SK-N-SH (cell line): ENCODE data around the gene TRIM22. TPM values are rescaled to one million over a fixed set of nuclear protein-coding genes. Genes with fewer than 3 reads are reported as not detected.

Experiments used
- CTCF ChIA-PET: fragments of 300-600, 350-600 bp; formaldehyde crosslinking; extraction: SDS; loops from one replicate; lab custom pipeline; 2021; lab: Yijun Ruan, JAX
- POLR2A ChIA-PET: fragments of 350-600 bp; sonication (Branson Sonifier 250); formaldehyde crosslinking; extraction: SDS; loops from one replicate; lab custom pipeline; 2020; ENCODE audit warnings: antibody characterized with exemption, inconsistent platforms; lab: Yijun Ruan, JAX
- DNase-seq: peaks from one replicate; pipeline ENCODE4 v3.0.0; 2012
- H2AFZ ChIP-seq: fragments of 200-600 bp; sonication (generic); 2 replicates; pipeline ENCODE4 v1.8.1; 2016; ENCODE audit warnings: antibody characterized with exemption, mild to moderate bottlenecking, low read depth
- H3F3A ChIP-seq: fragments of 200-600 bp; sonication (generic); replicated peaks from 2 replicates; pipeline ENCODE3; 2016; ENCODE audit warnings: antibody characterized with exemption, mild to moderate bottlenecking; ENCODE audit not compliant: insufficient read depth
- H3K27ac ChIP-seq, 2 experiments: fragments of 200-500 bp in 1 of 2; fragments of 200-600 bp in 1 of 2; sonication (Bioruptor generic) in 1 of 2; sonication (generic), shearing (Covaris generic) in 1 of 2; 2 replicates each; pipeline versions ENCODE4 v1.5.1 to v1.6.1; 2014 to 2016; ENCODE audit warnings: low read depth in 2 of 2, inconsistent platforms in 1 of 2, low read length in 1 of 2, mild to moderate bottlenecking in 1 of 2, mixed read lengths in 1 of 2
- H3K27me3 ChIP-seq: fragments of 200-600 bp; sonication (generic), shearing (Covaris generic); 2 replicates; pipeline ENCODE4 v1.6.1; 2016; ENCODE audit warnings: mixed run types; ENCODE audit not compliant: insufficient read depth
- H3K36me3 ChIP-seq, 2 experiments: fragments of 200-500 bp in 1 of 2; fragments of 200-600 bp in 1 of 2; sonication (Bioruptor generic) in 1 of 2; sonication (generic) in 1 of 2; replicated peaks in 1 of 2; 2 replicates each; pipeline versions ENCODE3 to v1.5.1; 2014 to 2016; ENCODE audit warnings: low read length in 1 of 2, mild to moderate bottlenecking in 1 of 2; ENCODE audit not compliant: insufficient read depth in 2 of 2, control insufficient read depth in 1 of 2
- H3K4me1 ChIP-seq, 2 experiments: fragments of 200-500 bp in 1 of 2; fragments of 200-600 bp in 1 of 2; sonication (Bioruptor generic) in 1 of 2; sonication (generic), shearing (Covaris generic) in 1 of 2; 2 replicates each; pipeline versions ENCODE4 v1.5.1 to v1.6.1; 2014 to 2016; ENCODE audit warnings: low read depth in 1 of 2, low read length in 1 of 2, mixed run types in 1 of 2; ENCODE audit not compliant: insufficient read depth in 2 of 2, control insufficient read depth in 1 of 2
- H3K4me2 ChIP-seq: fragments of 200-600 bp; sonication (generic), shearing (Covaris generic); 2 replicates; pipeline ENCODE4 v1.6.1; 2017; ENCODE audit warnings: mixed run types
- H3K4me3 ChIP-seq, 2 experiments: fragments of 200-500 bp in 1 of 2; fragments of 200-600 bp in 1 of 2; sonication (Bioruptor generic) in 1 of 2; sonication (generic), shearing (Covaris generic) in 1 of 2; 2 replicates each; pipeline versions ENCODE4 v1.5.1 to v1.8.1; 2014 to 2016; ENCODE audit warnings: low read depth in 2 of 2, inconsistent platforms in 1 of 2, low read length in 1 of 2, mild to moderate bottlenecking in 1 of 2, mixed read lengths in 1 of 2, moderate library complexity in 1 of 2
- H3K79me2 ChIP-seq: fragments of 200-600 bp; sonication (generic); 2 replicates; pipeline ENCODE4 v1.8.1; 2017; ENCODE audit warnings: mild to moderate bottlenecking; ENCODE audit not compliant: insufficient read depth
- H3K9ac ChIP-seq: fragments of 200-600 bp; sonication (generic); 2 replicates; pipeline ENCODE4 v1.6.1; 2017; ENCODE audit warnings: mixed run types
- H3K9me2 ChIP-seq: fragments of 200-600 bp; sonication (generic); 2 replicates; pipeline ENCODE4 v1.6.1; 2017; ENCODE audit warnings: mixed run types
- H3K9me3 ChIP-seq: fragments of 200-600 bp; sonication (generic); 2 replicates; pipeline ENCODE4 v1.6.1; 2017; ENCODE audit warnings: mixed run types, mild to moderate bottlenecking, moderate library complexity
- H4K20me1 ChIP-seq: fragments of 200-600 bp; sonication (generic); 2 replicates; pipeline ENCODE4 v1.6.1; 2017; ENCODE audit warnings: mild to moderate bottlenecking, mixed run types; ENCODE audit not compliant: insufficient read depth
- CHD2 ChIP-seq: fragments of 150-350 bp; IDR thresholded peaks from 2 replicates; pipeline ENCODE4 v1.6.1; 2018; ENCODE audit warnings: low read length; ENCODE audit not compliant: partially characterized antibody
- EP300 ChIP-seq, 2 experiments: IDR thresholded peaks; 2 replicates each; pipeline versions ENCODE4 v1.4.0 to v1.6.1; 2012; ENCODE audit warnings: borderline replicate concordance in 1 of 2, low read depth in 1 of 2, low read length in 1 of 2
- EZH2phosphoT487 ChIP-seq: fragments of 200-600 bp; sonication (generic); IDR thresholded peaks from 2 replicates; pipeline ENCODE4 v1.6.1; 2017; ENCODE audit warnings: low read depth, mixed run types, mild to moderate bottlenecking, antibody characterized with exemption, moderate library complexity, borderline replicate concordance
- FOSL2 ChIP-seq: IDR thresholded peaks from 2 replicates; pipeline ENCODE4 v1.4.0; 2012; ENCODE audit warnings: low read depth, mild to moderate bottlenecking, moderate library complexity, borderline replicate concordance
- FOXJ3 ChIP-seq: sonication (generic); formaldehyde crosslinking; IDR thresholded peaks from 2 replicates; pipeline ENCODE4 v1.5.1; 2020; ENCODE audit warnings: mild to moderate bottlenecking, missing genetic modification reagents
- FOXM1 ChIP-seq: IDR thresholded peaks from 2 replicates; pipeline ENCODE4 v1.4.0; 2012; ENCODE audit warnings: low read depth, mild to moderate bottlenecking
- GABPA ChIP-seq: IDR thresholded peaks from 2 replicates; pipeline ENCODE4 v1.4.0; 2012; ENCODE audit warnings: low read depth, mild to moderate bottlenecking
- NRF1 ChIP-seq: IDR thresholded peaks from 2 replicates; pipeline ENCODE4 v1.6.1; 2012; ENCODE audit warnings: low read depth, mild to moderate bottlenecking, low read length
- PBX3 ChIP-seq: IDR thresholded peaks from 2 replicates; pipeline ENCODE4; 2012
- RAD21 ChIP-seq: IDR thresholded peaks from 2 replicates; pipeline ENCODE4 v1.6.1; 2012; ENCODE audit warnings: mild to moderate bottlenecking, low read length
- REST ChIP-seq: IDR thresholded peaks from 2 replicates; pipeline ENCODE4 v1.6.1; 2012; ENCODE audit warnings: mild to moderate bottlenecking, low read depth, low read length, moderate library complexity
- SMC3 ChIP-seq: IDR thresholded peaks from 2 replicates; pipeline ENCODE4 v1.6.1; 2012; ENCODE audit warnings: low read depth, low read length, improper control_type of control experiment
- TAF1 ChIP-seq: IDR thresholded peaks from 2 replicates; pipeline ENCODE4 v1.6.1; 2012; ENCODE audit warnings: low read depth, mild to moderate bottlenecking, low read length, moderate library complexity, borderline replicate concordance
- YY1 ChIP-seq: IDR thresholded peaks from 2 replicates; pipeline ENCODE4 v1.4.0; 2012; ENCODE audit warnings: low read depth, mild to moderate bottlenecking
- WGBS: methylation state at CpG from one replicate; pipeline ENCODE4 v1.1.6; 2017; ENCODE audit warnings: low lambda C conversion rate; 5-methylcytosine and 5-hydroxymethylcytosine counted together
- polyA plus RNA-seq, 3 experiments: library from polyadenylated mRNA; depleted of rRNA; stranded (reverse); fragments of >200 nt; gene quantifications; 2 replicates each; pipeline ENCODE4 v1.2.3, GENCODE V29; 2012
- TF ChIP-seq, protein P1 (sequence below): IDR thresholded peaks from 2 replicates; pipeline ENCODE4 v1.4.0; 2012; ENCODE audit warnings: low read depth, borderline replicate concordance
- TF ChIP-seq, protein P2 (sequence below): IDR thresholded peaks from 2 replicates; pipeline ENCODE4 v1.4.0; 2012; ENCODE audit warnings: low read depth, borderline replicate concordance

The TRIM22 gene
- polyA plus RNA-seq, 1 of the 3 experiments (the other 2 are of a cell fraction), result 47.1 TPM

- Histone ChIP-seq H3K27me3 (no peaks in the 10 kb centered on the region; the same call in 1 of the 2 replicates), H2AFZ (no peak overlapping the region), H3F3A (no peaks in the 10 kb centered on the region), H3K9me3 (no peaks in the 10 kb centered on the region), H3K9me2 (no peaks in the 10 kb centered on the region), H3K4me2 (no peak overlapping the region), H3K4me3 (no peak overlapping the region), H3K9ac (no peak overlapping the region), H3K79me2 (no peaks in the 10 kb centered on the region), H3K36me3 (no peaks in the 10 kb centered on the region), H3K4me1 (no peaks in the 10 kb centered on the region), H4K20me1 (no peaks in the 10 kb centered on the region), H3K27ac (no peak overlapping the region)
- DNase-seq, result no peak
- WGBS, result 10% methylated on average over 3 of the region's 3 CpGs
- ChIA-PET CTCF (interaction anchor here (1.2 kb wide), 1 partner anchor 45 kb away, joined by 3 read pairs; no protein-coding TSS in a partner anchor), POLR2A (no interaction called here)
- TF ChIP-seq, protein P1, sequence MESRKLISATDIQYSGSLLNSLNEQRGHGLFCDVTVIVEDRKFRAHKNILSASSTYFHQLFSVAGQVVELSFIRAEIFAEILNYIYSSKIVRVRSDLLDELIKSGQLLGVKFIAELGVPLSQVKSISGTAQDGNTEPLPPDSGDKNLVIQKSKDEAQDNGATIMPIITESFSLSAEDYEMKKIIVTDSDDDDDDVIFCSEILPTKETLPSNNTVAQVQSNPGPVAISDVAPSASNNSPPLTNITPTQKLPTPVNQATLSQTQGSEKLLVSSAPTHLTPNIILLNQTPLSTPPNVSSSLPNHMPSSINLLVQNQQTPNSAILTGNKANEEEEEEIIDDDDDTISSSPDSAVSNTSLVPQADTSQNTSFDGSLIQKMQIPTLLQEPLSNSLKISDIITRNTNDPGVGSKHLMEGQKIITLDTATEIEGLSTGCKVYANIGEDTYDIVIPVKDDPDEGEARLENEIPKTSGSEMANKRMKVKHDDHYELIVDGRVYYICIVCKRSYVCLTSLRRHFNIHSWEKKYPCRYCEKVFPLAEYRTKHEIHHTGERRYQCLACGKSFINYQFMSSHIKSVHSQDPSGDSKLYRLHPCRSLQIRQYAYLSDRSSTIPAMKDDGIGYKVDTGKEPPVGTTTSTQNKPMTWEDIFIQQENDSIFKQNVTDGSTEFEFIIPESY, result no peak
- no peak for TF ChIP-seq EP300 (IDR thresholded peaks at IDR 0.05; ENCODE audit: borderline replicate concordance in 1 of 2, low read depth in 1 of 2, low read length in 1 of 2)
- TF ChIP-seq CHD2, result no peak
- no peak for TF ChIP-seq YY1
- TF ChIP-seq, protein P2, sequence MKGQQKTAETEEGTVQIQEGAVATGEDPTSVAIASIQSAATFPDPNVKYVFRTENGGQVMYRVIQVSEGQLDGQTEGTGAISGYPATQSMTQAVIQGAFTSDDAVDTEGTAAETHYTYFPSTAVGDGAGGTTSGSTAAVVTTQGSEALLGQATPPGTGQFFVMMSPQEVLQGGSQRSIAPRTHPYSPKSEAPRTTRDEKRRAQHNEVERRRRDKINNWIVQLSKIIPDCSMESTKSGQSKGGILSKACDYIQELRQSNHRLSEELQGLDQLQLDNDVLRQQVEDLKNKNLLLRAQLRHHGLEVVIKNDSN, result no peak
- no peak for TF ChIP-seq REST
- TF ChIP-seq TAF1, result no peak
- no peak for TF ChIP-seq EZH2phosphoT487
- no peak for TF ChIP-seq GABPA
- no peak for TF ChIP-seq FOXM1
- no peak for TF ChIP-seq SMC3
- no peak for TF ChIP-seq RAD21
- no peak for TF ChIP-seq FOXJ3
- no peak for TF ChIP-seq FOSL2
- no peak for TF ChIP-seq NRF1
- no peak for TF ChIP-seq PBX3
These were observed 30.3 kb downstream of the TRIM22 start for GRCh38 chr11:5719703-5720495.
